Trophoblast cell (in vitro differentiated cells and primary cell): ENCODE results near the gene OR4C3. TPM values are rescaled to one million over a fixed set of nuclear protein-coding genes. Genes with fewer than 3 reads are reported as not detected.
"Not testable (repeated sequence)": the region's sequence is repeated elsewhere in the genome, so short reads cannot be mapped to it uniquely, and the experiment has no call there.

ENCODE experiments used
- DNase-seq, 2 donors: peaks; one replicate each; pipeline ENCODE4 v3.0.0-alpha.2; 2016
- H2AFZ ChIP-seq: 2 replicates; pipeline ENCODE4 v1.6.1; 2013; ENCODE audit warnings: low read length, moderate library complexity, mild to moderate bottlenecking; ENCODE audit not compliant: insufficient read depth, poor library complexity
- H2AK5ac ChIP-seq: 2 replicates; pipeline ENCODE4 v1.6.1; 2013; ENCODE audit warnings: mild to moderate bottlenecking, low read length
- H2BK120ac ChIP-seq: 2 replicates; pipeline ENCODE4 v1.6.1; 2013; ENCODE audit warnings: low read length, mild to moderate bottlenecking, moderate library complexity; ENCODE audit not compliant: insufficient read depth, poor library complexity
- H2BK12ac ChIP-seq: 2 replicates; pipeline ENCODE4 v1.6.1; 2013; ENCODE audit warnings: mild to moderate bottlenecking, low read length, moderate library complexity
- H2BK5ac ChIP-seq: 2 replicates; pipeline ENCODE4 v1.6.1; 2013; ENCODE audit warnings: low read length, low read depth, moderate library complexity, mild to moderate bottlenecking; ENCODE audit not compliant: poor library complexity
- H3K14ac ChIP-seq: 2 replicates; pipeline ENCODE4 v1.6.1; 2013; ENCODE audit warnings: mild to moderate bottlenecking, low read length
- H3K18ac ChIP-seq: 2 replicates; pipeline ENCODE4 v1.6.1; 2013; ENCODE audit warnings: mild to moderate bottlenecking, low read length
- H3K23ac ChIP-seq: 2 replicates; pipeline ENCODE4 v1.6.1; 2013; ENCODE audit warnings: low read length
- H3K27ac ChIP-seq: 2 replicates; pipeline ENCODE4 v1.5.1; 2013; ENCODE audit warnings: low read depth, mild to moderate bottlenecking, inconsistent platforms, low read length, moderate library complexity
- H3K27me3 ChIP-seq: 2 replicates; pipeline ENCODE4 v1.6.1; 2013; ENCODE audit warnings: inconsistent platforms, mild to moderate bottlenecking, low read length, moderate library complexity; ENCODE audit not compliant: insufficient read depth
- H3K36me3 ChIP-seq, 2 experiments: 1 replicate in 1 of 2; 2 replicates in 1 of 2; pipeline ENCODE4 v1.6.1; 2013; ENCODE audit warnings: low read length in 2 of 2, mild to moderate bottlenecking in 2 of 2, moderate library complexity in 1 of 2; ENCODE audit not compliant: insufficient read depth in 2 of 2, control insufficient read depth in 1 of 2
- H3K4ac ChIP-seq: 2 replicates; pipeline ENCODE4 v1.6.1; 2013; ENCODE audit warnings: low read depth, mild to moderate bottlenecking, low read length, moderate library complexity
- H3K4me1 ChIP-seq, 2 experiments: 1 replicate in 1 of 2; 2 replicates in 1 of 2; pipeline ENCODE4 v1.6.1; 2013; ENCODE audit warnings: low read length in 2 of 2, mild to moderate bottlenecking in 2 of 2, moderate library complexity in 1 of 2; ENCODE audit not compliant: insufficient read depth in 2 of 2, control insufficient read depth in 1 of 2
- H3K4me2 ChIP-seq: 2 replicates; pipeline ENCODE4 v1.6.1; 2013; ENCODE audit warnings: inconsistent platforms, mild to moderate bottlenecking, low read length, moderate library complexity
- H3K4me3 ChIP-seq: 2 replicates; pipeline ENCODE4 v1.5.1; 2013; ENCODE audit warnings: mild to moderate bottlenecking, low read depth, low read length, inconsistent platforms
- H3K79me1 ChIP-seq: one replicate; pipeline ENCODE4 v1.6.1; 2013; ENCODE audit warnings: low read length
- H3K79me2 ChIP-seq: 2 replicates; pipeline ENCODE4 v1.6.1; 2013; ENCODE audit warnings: low read length, mild to moderate bottlenecking; ENCODE audit not compliant: control insufficient read depth, insufficient read depth, poor library complexity
- H3K9ac ChIP-seq: 2 replicates; pipeline ENCODE4 v1.6.1; 2013; ENCODE audit warnings: mild to moderate bottlenecking, low read length
- H3K9me3 ChIP-seq: 2 replicates; pipeline ENCODE4 v1.6.1; 2013; ENCODE audit warnings: low read depth, mild to moderate bottlenecking, control low read depth, inconsistent platforms, low read length; ENCODE audit not compliant: insufficient read depth
- H4K12ac ChIP-seq: 2 replicates; pipeline ENCODE4 v1.6.1; 2013; ENCODE audit warnings: low read depth, mild to moderate bottlenecking, low read length, moderate library complexity
- H4K8ac ChIP-seq: 2 replicates; pipeline ENCODE4 v1.6.1; 2013; ENCODE audit warnings: low read depth, mild to moderate bottlenecking, low read length, moderate library complexity
- H4K91ac ChIP-seq: one replicate; pipeline ENCODE4 v1.6.1; 2013; ENCODE audit warnings: low read depth, mild to moderate bottlenecking, low read length, moderate library complexity
- WGBS: extraction: QIAGEN DNeasy Blood & Tissue Kit; methylation state at CpG from one replicate; pipeline ENCODE4 v1.1.7; 2013; ENCODE audit warnings: missing lambda C conversion rate; ENCODE audit not compliant: insufficient read length, insufficient coverage; ENCODE audit errors: extremely low coverage; 5-methylcytosine and 5-hydroxymethylcytosine counted together
- polyA plus RNA-seq: library from polyadenylated mRNA; stranded (reverse); fragments of 200-250 nt; gene quantifications from 2 replicates; pipeline ENCODE4 v1.2.3, GENCODE V29; 2013

Gene OR4C3
- not detected in 2 replicates for polyA plus RNA-seq

GRCh38 chr11:48324620-48325019 is at the start of gene OR4C3:
Gene OR4C3 (plus strand): TSS chr11:48324920. CDS start chr11:48325022, 102 bp downstream.
- H3K36me3 ChIP-seq, H3K18ac ChIP-seq, DNase-seq, H3K9ac ChIP-seq, H3K14ac ChIP-seq, H3K23ac ChIP-seq, H2BK120ac ChIP-seq, H3K4me2 ChIP-seq, H3K27me3 ChIP-seq, H3K79me1 ChIP-seq, H3K27ac ChIP-seq, H3K79me2 ChIP-seq, H3K9me3 ChIP-seq, H2BK12ac ChIP-seq, H3K4ac ChIP-seq, H3K4me1 ChIP-seq, H4K12ac ChIP-seq, H2AK5ac ChIP-seq, H2AFZ ChIP-seq, H2BK5ac ChIP-seq, H4K8ac ChIP-seq, H4K91ac ChIP-seq: not testable (repeated sequence)
- H3K4me3 ChIP-seq, result peak within 1 kb of the TSS; percentile 40

GRCh38 chr11:48305923-48306322 is 18.8 kb upstream of the OR4C3 start, which contains the start of gene OR4S1:
Gene OR4S1 (plus strand): TSS chr11:48306223. CDS start chr11:48306223, 0 bp downstream.
- Histone ChIP-seq H3K9me3 (peaks cover 17% of the 10 kb centered on the region), H2BK12ac (no peak within 1 kb of the TSS), H3K79me2 (no peaks in the 10 kb centered on the region), H4K12ac (no peak within 1 kb of the TSS), H3K36me3 (no peaks in the 10 kb centered on the region), H3K9ac (no peak within 1 kb of the TSS), H3K27me3 (no peaks in the 10 kb centered on the region), H3K18ac (no peak within 1 kb of the TSS), H4K91ac (no peak within 1 kb of the TSS), H3K4me3 (no peak within 1 kb of the TSS), H2AK5ac (no peak within 1 kb of the TSS), H3K79me1 (no peaks in the 10 kb centered on the region), H4K8ac (no peak within 1 kb of the TSS), H3K4ac (no peak within 1 kb of the TSS), H3K14ac (no peak within 1 kb of the TSS), H2BK120ac (no peak within 1 kb of the TSS), H3K4me2 (no peak within 1 kb of the TSS), H2BK5ac (no peak within 1 kb of the TSS), H3K4me1 (no peaks in the 10 kb centered on the region), H3K23ac (no peak within 1 kb of the TSS), H2AFZ (no peak within 1 kb of the TSS), H3K27ac (no peak within 1 kb of the TSS)
- DNase-seq, result no peak
- no CpG with 5 or more reads among the region's 1 CpG for WGBS

GRCh38 chr11:48307760-48308386 is 16.8 kb upstream of the OR4C3 start:
- Histone ChIP-seq H3K27ac (no peak overlapping the region), H3K4me1 (no peaks in the 10 kb centered on the region), H4K91ac (no peak overlapping the region), H2AFZ (no peak overlapping the region), H2BK5ac (no peak overlapping the region), H3K9ac (no peak overlapping the region), H4K12ac (no peak overlapping the region), H3K4me2 (no peak overlapping the region), H3K9me3 (peaks cover 17% of the 10 kb centered on the region), H4K8ac (no peak overlapping the region), H2BK120ac (no peak overlapping the region), H3K14ac (no peak overlapping the region), H3K23ac (no peak overlapping the region), H3K79me1 (no peaks in the 10 kb centered on the region), H3K4ac (no peak overlapping the region), H2BK12ac (no peak overlapping the region), H3K36me3 (no peaks in the 10 kb centered on the region), H3K18ac (no peak overlapping the region), H3K79me2 (no peaks in the 10 kb centered on the region), H3K4me3 (no peak overlapping the region), H2AK5ac (no peak overlapping the region), H3K27me3 (no peaks in the 10 kb centered on the region)
- DNase-seq, result peak in 1 of 2 donors; percentile 82
- no CpG with 5 or more reads among the region's 5 CpGs for WGBS

GRCh38 chr11:48313590-48313989 is 11.1 kb upstream of the OR4C3 start:
- not testable (repeated sequence) for H3K23ac ChIP-seq, H2BK12ac ChIP-seq, H3K18ac ChIP-seq, H2BK5ac ChIP-seq, H3K27ac ChIP-seq, H4K91ac ChIP-seq, DNase-seq, H2AFZ ChIP-seq, H3K79me2 ChIP-seq, H3K4me2 ChIP-seq, H4K12ac ChIP-seq, H3K4me3 ChIP-seq, H3K36me3 ChIP-seq, H3K14ac ChIP-seq, H4K8ac ChIP-seq, H2AK5ac ChIP-seq, H2BK120ac ChIP-seq, H3K4me1 ChIP-seq, H3K27me3 ChIP-seq, H3K79me1 ChIP-seq, H3K4ac ChIP-seq, H3K9ac ChIP-seq
- WGBS, result no CpG with 5 or more reads among the region's 2 CpGs
- peaks cover 11% of the 10 kb centered on the region for H3K9me3 ChIP-seq
